ENCODE results near the gene HAGHL. TPM values are rescaled to one million over a fixed set of nuclear protein-coding genes. Genes with fewer than 3 reads are reported as not detected.

The HAGHL gene
- total and polyA plus RNA-seq, 2 donors (not counting 1 experiment from before 2014, with no cell fraction given) = 3.7 to 16.3 TPM

DNA sequence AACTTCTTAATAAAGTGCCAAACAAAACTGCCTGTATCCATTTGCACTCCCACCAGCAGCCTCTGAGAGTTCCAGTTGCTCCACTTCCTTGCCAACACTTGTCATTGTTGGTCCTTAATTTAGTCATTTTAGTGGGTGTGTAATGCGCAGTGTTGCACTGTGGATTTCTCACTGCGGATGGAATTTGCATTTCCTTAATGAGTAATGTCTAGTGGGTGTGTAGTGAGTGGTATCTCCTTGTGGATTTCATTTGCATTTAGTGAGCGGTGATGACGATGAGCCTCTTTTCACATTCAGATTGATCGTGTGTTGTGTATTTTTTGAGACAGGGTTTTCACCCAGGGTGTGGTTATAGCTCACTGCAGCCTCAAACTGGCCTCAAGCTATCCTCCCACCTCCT is 29.5 kb downstream of the HAGHL start:
- no peak overlapping the region for H3K9ac ChIP-seq (ENCODE audit: insufficient read depth, low read length)
- H3K27ac ChIP-seq (ENCODE audit: insufficient read depth, low read length) = no peak overlapping the region
- no peak overlapping the region for H3K4me2 ChIP-seq (ENCODE audit: extremely low read depth, insufficient read depth, low read length)
- DNase-seq (ENCODE audit: low read depth in 2 of 2) = no peak
- H3K27me3 ChIP-seq (ENCODE audit: control insufficient read depth, insufficient read depth, low read length) = peaks cover 4% of the 10 kb centered on the region
- no peak overlapping the region for H3K4me3 ChIP-seq (replicated peaks in 1 of 4; ENCODE audit: control extremely low read depth in 1 of 4, insufficient read depth in 1 of 4, low read depth in 3 of 4, low read length in 4 of 4)
- no peaks in the 10 kb centered on the region for H3K9me3 ChIP-seq (ENCODE audit: control insufficient read depth, insufficient read depth, low read depth, low read length)
- H3K4me1 ChIP-seq (ENCODE audit: control insufficient read depth, extremely low read depth, insufficient read depth, low read length) = no peaks in the 10 kb centered on the region
- H3K36me3 ChIP-seq (ENCODE audit: control insufficient read depth, insufficient read depth, low read length) = no peaks in the 10 kb centered on the region
- no peak overlapping the region for H2AFZ ChIP-seq (ENCODE audit: low read length)
- H4K20me1 ChIP-seq (ENCODE audit: control insufficient read depth, extremely low read depth, insufficient read depth, low read length) = no peaks in the 10 kb centered on the region
- TF ChIP-seq, protein P1, sequence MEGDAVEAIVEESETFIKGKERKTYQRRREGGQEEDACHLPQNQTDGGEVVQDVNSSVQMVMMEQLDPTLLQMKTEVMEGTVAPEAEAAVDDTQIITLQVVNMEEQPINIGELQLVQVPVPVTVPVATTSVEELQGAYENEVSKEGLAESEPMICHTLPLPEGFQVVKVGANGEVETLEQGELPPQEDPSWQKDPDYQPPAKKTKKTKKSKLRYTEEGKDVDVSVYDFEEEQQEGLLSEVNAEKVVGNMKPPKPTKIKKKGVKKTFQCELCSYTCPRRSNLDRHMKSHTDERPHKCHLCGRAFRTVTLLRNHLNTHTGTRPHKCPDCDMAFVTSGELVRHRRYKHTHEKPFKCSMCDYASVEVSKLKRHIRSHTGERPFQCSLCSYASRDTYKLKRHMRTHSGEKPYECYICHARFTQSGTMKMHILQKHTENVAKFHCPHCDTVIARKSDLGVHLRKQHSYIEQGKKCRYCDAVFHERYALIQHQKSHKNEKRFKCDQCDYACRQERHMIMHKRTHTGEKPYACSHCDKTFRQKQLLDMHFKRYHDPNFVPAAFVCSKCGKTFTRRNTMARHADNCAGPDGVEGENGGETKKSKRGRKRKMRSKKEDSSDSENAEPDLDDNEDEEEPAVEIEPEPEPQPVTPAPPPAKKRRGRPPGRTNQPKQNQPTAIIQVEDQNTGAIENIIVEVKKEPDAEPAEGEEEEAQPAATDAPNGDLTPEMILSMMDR (conservative IDR thresholded peaks at IDR 0.05 in 1 of 2, IDR thresholded peaks at IDR 0.05 in 1 of 2; ENCODE audit: low read depth in 1 of 2, low read length in 2 of 2) = no peak
- TF ChIP-seq EZH2 (IDR thresholded peaks at IDR 0.05; ENCODE audit: low read length, missing control alignments) = no peak
- H3K79me2 ChIP-seq (ENCODE audit: control insufficient read depth, insufficient read depth, low read length) = no peaks in the 10 kb centered on the region

DNA sequence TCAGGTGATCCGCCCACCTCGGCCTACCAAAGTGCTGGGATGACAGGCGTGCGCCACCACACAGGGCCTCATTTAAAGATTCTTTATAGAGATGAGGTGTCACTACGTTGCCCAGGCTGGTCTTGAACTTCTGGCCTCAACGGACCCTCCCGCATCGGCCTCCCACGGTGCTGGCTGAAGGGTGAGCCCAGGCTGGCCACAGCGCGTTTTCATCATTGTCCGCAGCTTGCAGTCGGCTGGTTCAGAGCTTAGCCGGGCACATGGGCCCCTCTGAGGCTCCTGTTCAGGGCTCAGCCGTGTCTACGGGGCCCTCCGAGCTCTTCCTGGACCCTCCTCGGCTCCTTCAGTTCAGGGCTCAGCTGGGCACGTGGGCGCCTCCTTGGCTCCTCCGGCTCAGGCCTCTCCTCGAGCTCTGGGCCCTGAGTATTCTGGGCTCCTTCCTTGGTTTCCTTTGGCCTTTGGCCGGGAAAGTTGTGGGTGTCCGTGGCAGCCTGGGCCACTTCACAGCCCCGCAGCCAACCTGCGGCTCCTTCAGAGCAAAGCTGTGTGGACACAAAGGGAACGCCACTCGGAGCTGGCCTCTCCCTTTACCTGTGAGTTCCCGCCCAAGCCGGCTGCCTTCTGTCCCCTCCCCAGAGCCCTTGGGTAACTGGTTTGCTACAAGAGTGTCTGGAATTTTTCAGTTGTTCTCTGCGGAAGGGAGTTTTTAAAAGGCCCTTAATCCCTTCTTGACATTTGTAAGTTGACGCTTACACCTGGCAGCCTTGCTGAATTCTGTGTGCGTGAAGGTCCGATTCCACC is 32.4 kb downstream of the HAGHL start:
- Histone ChIP-seq H3K4me1 (ENCODE audit: control insufficient read depth, extremely low read depth, insufficient read depth, low read length) (no peaks in the 10 kb centered on the region), H3K27me3 (ENCODE audit: control insufficient read depth, insufficient read depth, low read length) (no peaks in the 10 kb centered on the region), H3K36me3 (ENCODE audit: control insufficient read depth, insufficient read depth, low read length) (no peaks in the 10 kb centered on the region), H3K4me2 (ENCODE audit: extremely low read depth, insufficient read depth, low read length) (no peak overlapping the region), H3K9ac (ENCODE audit: insufficient read depth, low read length) (no peak overlapping the region), H4K20me1 (ENCODE audit: control insufficient read depth, extremely low read depth, insufficient read depth, low read length) (no peaks in the 10 kb centered on the region), H3K4me3 (replicated peaks in 1 of 4; ENCODE audit: control extremely low read depth in 1 of 4, insufficient read depth in 1 of 4, low read depth in 3 of 4, low read length in 4 of 4) (no peak overlapping the region), H3K27ac (ENCODE audit: insufficient read depth, low read length) (no peak overlapping the region), H3K79me2 (ENCODE audit: control insufficient read depth, insufficient read depth, low read length) (no peaks in the 10 kb centered on the region), H2AFZ (ENCODE audit: low read length) (no peak overlapping the region), H3K9me3 (ENCODE audit: control insufficient read depth, insufficient read depth, low read depth, low read length) (no peaks in the 10 kb centered on the region)
- TF ChIP-seq EZH2 (IDR thresholded peaks at IDR 0.05; ENCODE audit: low read length, missing control alignments) = no peak
- TF ChIP-seq, protein P1 (conservative IDR thresholded peaks at IDR 0.05 in 1 of 2, IDR thresholded peaks at IDR 0.05 in 1 of 2; ENCODE audit: low read depth in 1 of 2, low read length in 2 of 2) = no peak
- no peak for DNase-seq (ENCODE audit: low read depth in 2 of 2)

DNA sequence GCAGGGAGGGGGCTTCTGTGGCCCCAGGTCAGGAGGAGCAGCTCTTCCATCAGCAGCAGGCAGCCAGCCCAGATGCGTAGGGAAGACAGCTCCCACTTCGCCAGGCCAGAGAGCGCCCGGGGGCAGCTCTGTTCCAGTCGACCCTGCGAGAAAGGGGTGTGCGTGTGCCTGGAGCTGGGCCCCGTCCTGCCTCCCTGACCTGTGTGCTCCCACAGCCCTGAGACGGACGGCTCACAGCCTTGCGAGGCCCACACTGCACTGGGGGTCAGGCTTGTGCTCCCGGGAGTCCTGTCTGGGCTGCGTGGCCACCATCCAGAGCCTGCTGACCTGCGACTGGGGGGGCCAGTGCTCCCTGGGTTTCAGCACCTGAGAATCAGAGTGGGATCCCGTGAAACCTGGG is 33.2 kb downstream of the HAGHL start:
- no peak for DNase-seq (ENCODE audit: low read depth in 2 of 2)
- Histone ChIP-seq H3K36me3 (ENCODE audit: control insufficient read depth, insufficient read depth, low read length) (no peaks in the 10 kb centered on the region), H3K4me2 (ENCODE audit: extremely low read depth, insufficient read depth, low read length) (no peak overlapping the region), H3K27ac (ENCODE audit: insufficient read depth, low read length) (no peak overlapping the region), H3K79me2 (ENCODE audit: control insufficient read depth, insufficient read depth, low read length) (no peaks in the 10 kb centered on the region), H2AFZ (ENCODE audit: low read length) (no peak overlapping the region), H3K9me3 (ENCODE audit: control insufficient read depth, insufficient read depth, low read depth, low read length) (no peaks in the 10 kb centered on the region), H3K9ac (ENCODE audit: insufficient read depth, low read length) (no peak overlapping the region), H3K27me3 (ENCODE audit: control insufficient read depth, insufficient read depth, low read length) (no peaks in the 10 kb centered on the region), H3K4me3 (replicated peaks in 1 of 4; ENCODE audit: control extremely low read depth in 1 of 4, insufficient read depth in 1 of 4, low read depth in 3 of 4, low read length in 4 of 4) (no peak overlapping the region), H3K4me1 (ENCODE audit: control insufficient read depth, extremely low read depth, insufficient read depth, low read length) (no peaks in the 10 kb centered on the region), H4K20me1 (ENCODE audit: control insufficient read depth, extremely low read depth, insufficient read depth, low read length) (no peaks in the 10 kb centered on the region)
- TF ChIP-seq EZH2 (IDR thresholded peaks at IDR 0.05; ENCODE audit: low read length, missing control alignments) = no peak
- TF ChIP-seq, protein P1 (conservative IDR thresholded peaks at IDR 0.05 in 1 of 2, IDR thresholded peaks at IDR 0.05 in 1 of 2; ENCODE audit: low read depth in 1 of 2, low read length in 2 of 2) = no peak

All from fibroblast of lung (primary cell).